Embryonic facial prominence (tissue), 1 donor: Measurements from ENCODE around the gene TBX21.
"Not testable (repeated sequence)": the region's sequence is repeated elsewhere in the genome, so short reads cannot be mapped to it uniquely, and the experiment has no call there.

Experiments used
- DNase-seq: peaks from one replicate; pipeline ENCODE4 v3.0.0-alpha.2; 2016; ENCODE audit errors: extremely low spot score

The TBX21 gene

DNA sequence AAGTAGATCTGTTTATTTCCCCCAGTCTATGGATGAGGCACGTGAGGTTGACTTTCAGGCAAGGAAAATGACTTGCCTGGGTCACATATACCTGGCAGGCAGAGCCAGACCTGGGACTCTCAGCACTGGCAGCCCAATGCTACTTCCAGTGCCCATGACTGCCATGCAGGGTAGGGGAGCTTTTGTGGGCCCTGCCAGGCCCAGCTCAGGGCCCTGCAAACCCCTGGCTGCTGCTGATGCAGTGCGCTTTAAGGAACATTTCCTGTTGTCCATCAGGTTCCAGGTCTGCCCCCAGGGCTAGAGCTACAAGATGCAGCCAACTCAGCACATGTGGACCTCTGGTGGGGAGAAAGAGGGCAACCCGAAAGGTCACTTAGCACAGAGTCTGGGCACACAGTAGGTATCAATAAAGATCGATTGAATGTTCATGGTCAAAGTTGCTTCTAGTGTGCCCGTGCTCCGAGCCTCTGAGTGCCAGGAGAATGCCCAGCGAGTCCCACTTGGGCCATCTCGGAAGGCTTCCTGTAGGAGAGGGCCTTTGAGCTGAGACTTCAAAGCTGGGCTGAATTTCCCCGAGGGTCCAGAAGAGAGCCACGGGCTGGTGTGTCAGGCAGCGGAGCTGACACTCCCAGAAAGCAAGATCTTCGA, 513 bp upstream of the TBX21 start:
- no peak for DNase-seq

DNA sequence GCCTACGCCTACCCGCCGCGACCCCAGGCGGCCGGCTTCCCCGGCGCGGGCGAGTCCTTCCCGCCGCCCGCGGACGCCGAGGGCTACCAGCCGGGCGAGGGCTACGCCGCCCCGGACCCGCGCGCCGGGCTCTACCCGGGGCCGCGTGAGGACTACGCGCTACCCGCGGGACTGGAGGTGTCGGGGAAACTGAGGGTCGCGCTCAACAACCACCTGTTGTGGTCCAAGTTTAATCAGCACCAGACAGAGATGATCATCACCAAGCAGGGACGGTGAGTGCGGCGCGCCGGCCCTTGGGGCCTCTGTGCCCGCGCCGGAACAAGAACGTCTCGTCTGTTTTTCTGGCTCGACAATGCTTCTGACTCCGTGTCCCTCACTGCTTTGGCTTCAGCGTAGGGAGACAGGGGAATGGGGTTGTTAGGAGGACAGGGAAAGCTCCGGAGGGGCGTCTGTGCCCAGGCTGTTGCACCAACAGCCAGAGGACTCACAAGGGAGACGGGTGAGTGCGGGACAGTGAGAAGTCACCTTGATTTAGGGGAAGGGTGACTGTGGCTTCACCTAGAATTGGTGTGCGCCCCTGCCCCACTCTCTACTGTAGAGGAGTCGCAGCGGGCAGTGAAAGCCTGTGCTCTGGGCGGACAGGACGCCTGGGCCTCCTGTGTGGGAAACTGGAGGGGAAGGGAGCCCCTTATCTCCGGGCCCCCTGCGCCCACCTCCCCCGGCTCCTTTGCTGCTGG, 806 bp downstream of the TBX21 start:
- DNase-seq, result no peak

DNA sequence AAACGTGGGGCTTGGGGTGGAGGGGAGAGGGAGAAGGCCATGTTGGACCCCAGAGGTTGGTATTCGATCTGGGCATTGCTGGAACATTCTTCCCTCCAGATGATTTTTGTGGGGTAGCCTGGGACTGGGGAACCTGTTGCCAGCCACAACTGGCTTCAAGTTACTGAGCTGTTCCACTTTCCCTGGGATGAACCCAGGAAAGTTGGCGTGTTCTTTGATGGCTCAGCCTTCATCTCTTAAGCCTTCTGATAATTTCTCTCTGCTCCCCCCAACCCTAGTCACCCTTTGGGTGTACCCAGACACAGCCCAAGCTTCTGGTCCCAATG, 2.1 kb downstream of the TBX21 start:
- DNase-seq, result no peak

DNA sequence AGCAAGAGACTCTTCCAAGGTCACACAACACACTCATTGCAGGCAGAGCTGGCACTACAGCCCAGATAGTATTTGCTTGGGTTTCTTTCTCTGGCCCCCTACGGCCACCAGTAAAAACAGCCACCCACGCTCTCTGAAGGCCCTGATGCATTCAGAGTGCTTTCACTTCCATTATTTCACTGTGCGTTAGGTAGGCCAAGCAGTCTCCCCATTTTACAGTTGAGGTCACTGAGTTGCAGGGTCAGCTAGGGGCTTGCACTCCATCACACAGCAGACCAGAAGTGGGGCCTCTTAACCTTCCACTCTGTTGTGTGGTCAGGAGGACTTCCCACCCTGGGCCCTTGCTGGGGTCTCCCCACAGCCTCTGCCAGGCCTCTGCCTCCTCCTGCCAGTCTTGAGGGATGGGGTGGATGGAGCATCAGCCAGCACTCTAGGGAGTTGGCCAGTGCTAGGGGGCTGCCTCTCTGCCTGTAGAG, 2.5 kb downstream of the TBX21 start:
- DNase-seq, result no peak

DNA sequence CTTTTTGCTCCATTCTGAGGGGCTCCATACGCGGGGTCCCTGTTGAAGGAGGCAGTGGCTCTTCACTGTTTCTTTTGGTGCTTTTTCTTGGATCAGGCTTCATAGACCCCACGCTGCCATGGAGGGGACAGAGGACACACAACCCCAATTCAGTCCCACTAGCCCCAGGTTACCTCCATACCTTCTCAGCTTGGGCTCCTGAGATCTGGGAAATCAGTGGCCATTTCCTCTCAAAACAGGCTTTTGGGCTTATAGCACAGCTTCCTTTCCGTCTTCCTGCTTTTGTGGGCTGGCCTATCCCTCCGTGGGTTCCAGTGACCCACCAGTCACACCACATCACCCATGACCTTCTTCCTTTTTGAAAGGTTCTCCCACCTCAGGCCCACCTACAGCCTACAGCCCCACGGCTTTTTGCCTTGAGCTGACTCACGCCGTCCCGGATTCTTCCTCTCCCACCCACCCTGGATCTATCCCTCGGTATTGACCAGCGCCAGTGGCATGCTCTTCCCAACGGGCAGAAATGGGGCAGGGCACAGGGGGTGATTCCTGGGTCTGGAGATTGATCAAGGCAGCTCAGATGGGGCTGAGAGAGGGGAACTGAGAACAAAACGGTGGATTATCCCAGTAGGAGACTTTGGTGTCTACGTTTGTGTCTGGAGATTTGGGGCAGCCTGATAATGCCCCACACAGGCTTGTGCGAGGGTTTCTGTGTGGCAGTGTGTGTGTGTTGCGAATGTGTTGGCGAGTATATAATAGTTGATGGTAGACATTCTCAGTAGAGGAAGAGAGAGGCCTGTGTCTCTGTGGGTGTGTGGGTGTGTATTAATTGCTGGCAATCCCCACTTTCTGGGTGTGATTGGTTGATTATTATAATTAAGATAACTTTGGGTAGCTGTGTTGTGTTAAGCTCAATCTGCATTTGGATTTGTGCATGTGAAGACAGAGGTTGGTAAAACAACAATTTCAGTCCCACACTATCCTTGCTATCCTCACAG, 3.8 kb downstream of the TBX21 start:
- DNase-seq, result no peak

DNA sequence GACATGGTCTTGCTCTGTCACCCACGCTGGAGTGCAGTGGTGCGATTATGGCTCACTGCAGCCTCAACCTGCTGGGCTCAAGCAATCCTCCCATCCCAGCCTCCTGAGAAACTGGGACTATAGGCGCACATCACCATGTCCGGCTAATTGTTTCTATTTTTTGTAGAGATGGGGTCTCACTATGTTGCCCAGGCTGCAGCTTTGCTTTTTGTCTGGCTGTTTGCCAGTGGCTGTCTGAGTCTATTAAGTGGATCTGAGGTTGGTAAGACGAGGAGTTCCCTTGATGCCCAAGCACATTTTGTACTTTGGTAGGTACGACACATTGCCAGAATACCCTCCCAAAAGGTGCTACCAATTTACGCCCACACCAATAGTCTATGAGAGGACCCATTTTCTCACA, 5.1 kb downstream of the TBX21 start:
- no peak for DNase-seq

DNA sequence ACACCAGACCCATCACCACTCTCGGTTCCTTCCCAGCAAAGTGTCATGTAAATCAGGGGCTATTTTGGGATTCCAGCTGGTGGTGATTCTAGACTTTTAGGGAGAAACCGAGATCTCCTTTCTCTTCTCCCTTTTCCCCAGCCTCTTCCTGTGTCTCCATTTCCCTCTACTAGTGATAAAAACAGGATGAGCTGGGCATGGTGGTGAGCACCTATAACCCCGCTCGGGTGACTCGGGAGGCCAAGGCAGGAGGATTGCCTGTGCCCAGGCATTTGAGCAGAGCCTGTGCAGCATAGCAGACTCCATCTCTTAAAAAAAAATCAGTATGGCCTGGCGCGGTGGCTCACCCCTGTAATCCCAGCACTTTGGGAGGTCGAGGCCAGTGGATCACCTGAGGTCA, 6.1 kb downstream of the TBX21 start:
- DNase-seq, result no peak

DNA sequence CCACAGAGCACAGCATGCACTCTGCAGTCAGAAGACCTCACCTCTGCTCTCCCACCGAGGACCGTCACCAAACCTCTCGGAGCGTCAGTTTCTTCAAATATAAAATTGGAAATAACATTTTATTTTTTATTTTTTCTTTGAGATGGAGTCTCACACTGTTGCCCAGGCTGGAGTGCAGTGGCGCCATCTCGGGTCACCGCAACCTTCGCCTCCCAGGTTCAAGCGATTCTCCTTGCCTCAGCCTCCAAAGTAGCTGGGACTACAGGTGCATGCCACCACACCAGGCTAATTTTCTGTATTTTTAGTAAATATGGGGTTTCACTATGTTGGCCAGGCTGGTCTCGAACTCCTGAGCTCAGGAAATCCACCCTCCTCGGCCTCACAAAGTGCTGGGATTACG, 6.9 kb downstream of the TBX21 start:
- DNase-seq, result not testable (repeated sequence)

DNA sequence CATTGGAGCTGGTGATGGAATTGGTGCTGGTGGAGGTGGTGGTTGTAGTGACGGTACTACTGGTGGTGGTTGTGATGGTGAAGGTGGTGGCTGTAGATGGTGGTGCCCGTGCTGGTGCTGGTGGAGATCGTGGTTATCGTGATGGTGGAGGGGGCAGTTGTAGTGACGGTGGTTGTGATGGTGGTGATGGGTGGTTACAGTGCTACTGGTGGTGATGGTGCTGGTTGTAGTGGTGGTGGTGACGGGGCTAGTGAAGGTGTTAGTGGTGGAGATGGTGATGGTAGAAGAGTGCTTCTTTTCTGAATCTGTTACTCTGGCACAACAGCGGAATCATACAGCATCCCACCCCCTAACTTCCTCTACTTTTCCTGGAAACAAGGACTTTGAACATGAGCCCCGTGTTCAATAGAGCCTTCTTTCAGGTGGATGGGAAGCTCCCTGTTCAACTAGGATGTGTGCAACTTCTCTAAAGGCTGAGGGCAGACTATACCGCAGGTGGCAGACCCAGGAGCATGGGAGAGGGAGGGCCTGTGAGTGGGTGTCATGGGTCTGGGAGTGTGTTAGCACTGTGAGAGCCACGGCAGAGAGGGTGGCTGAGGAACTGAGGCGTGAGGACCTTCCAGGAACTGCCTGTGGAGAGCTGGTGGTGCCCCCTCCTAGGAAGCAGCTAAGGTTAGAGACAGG, 8.2 kb downstream of the TBX21 start:
- DNase-seq, result no peak

DNA sequence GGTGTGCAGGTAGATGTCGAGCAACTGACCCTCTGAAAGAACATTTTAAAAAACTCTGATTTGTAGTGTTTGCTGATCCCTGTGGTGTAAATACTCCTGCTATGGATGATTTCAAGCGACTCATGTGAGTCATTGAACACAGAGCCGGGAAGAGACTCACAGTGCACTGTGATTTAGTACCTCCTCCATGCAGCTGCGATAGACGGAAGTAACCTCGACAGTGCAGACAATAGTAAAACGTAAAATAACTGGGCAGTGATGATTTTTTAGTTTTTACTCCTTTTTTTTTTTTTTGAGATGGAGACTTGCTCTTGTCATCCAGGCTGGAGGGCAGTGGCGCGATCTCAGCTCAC, 8.7 kb downstream of the TBX21 start:
- DNase-seq, result no peak

DNA sequence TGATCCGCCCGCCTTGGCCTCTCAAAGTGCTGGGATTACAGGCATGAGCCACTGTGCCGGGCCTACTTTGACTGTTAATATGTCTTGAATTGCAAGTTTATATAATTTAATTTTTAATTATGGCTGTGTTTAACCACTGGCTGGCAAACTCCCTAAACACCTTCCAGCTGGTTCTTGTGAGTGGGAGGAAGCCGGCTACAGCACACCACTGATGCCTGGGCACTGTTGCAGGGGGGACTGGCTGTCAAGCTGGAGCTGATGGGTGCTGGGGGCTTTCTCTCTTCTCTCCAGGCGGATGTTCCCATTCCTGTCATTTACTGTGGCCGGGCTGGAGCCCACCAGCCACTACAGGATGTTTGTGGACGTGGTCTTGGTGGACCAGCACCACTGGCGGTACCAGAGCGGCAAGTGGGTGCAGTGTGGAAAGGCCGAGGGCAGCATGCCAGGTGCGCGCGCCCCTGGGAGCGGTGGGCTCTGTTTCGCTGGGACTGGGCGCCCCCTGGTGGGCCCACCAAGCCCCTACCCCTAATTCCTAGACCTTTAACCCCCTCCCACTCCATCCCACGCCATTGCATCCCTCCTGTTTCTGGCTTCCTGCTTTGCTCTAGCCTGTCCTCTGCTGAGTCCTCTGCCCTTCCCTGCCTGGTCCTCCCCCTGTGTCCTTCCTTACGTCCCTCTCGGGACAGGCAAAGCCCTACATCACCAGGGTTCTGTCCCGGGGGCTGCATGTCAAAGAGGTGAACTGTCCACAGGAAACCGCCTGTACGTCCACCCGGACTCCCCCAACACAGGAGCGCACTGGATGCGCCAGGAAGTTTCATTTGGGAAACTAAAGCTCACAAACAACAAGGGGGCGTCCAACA, 9.5 kb downstream of the TBX21 start:
- DNase-seq, result no peak

DNA sequence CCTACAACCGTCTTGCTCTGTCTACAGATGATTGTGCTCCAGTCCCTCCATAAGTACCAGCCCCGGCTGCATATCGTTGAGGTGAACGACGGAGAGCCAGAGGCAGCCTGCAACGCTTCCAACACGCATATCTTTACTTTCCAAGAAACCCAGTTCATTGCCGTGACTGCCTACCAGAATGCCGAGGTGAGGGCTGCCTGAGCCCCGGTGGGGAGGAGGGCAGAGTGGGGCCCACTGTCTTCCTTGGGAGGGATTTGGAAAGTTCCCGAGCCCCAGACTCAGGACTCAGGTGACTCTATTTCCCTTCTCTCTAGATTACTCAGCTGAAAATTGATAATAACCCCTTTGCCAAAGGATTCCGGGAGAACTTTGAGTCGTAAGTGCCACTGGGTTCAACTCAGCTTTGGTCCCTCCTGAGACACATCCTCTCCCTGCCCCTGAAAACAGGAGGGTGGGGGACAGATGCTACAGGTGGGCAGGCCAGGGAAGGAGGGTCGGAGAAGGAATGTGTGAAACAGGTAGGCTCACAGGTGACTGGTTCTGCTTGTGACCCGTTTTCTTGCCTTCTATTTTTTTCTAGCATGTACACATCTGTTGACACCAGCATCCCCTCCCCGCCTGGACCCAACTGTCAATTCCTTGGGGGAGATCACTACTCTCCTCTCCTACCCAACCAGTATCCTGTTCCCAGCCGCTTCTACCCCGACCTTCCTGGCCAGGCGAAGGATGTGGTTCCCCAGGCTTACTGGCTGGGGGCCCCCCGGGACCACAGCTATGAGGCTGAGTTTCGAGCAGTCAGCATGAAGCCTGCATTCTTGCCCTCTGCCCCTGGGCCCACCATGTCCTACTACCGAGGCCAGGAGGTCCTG, 11.4 kb downstream of the TBX21 start:
- DNase-seq, result no peak

DNA sequence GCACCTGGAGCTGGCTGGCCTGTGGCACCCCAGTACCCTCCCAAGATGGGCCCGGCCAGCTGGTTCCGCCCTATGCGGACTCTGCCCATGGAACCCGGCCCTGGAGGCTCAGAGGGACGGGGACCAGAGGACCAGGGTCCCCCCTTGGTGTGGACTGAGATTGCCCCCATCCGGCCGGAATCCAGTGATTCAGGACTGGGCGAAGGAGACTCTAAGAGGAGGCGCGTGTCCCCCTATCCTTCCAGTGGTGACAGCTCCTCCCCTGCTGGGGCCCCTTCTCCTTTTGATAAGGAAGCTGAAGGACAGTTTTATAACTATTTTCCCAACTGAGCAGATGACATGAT, 12.0 kb downstream of the TBX21 start:
- DNase-seq, result no peak

DNA sequence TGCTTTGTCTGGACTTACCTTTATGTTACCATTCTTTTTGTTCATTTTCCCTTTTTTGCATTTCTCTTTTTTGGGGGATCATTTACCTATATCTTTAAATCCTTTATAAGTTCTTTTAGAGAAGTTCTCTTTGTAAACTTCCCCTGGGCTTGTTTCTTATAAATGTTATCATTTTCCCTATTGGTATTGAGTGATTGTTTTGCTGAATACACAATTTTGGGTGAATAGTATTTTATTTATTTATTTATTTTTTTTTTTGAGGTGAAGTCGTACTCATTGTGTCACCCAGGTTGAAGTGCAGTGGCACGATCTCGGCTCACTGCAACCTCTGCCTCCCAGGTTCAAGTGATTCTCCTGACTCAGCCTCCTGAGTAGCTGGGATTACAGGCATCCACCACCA, 18.4 kb downstream of the TBX21 start:
- DNase-seq, result no peak

DNA sequence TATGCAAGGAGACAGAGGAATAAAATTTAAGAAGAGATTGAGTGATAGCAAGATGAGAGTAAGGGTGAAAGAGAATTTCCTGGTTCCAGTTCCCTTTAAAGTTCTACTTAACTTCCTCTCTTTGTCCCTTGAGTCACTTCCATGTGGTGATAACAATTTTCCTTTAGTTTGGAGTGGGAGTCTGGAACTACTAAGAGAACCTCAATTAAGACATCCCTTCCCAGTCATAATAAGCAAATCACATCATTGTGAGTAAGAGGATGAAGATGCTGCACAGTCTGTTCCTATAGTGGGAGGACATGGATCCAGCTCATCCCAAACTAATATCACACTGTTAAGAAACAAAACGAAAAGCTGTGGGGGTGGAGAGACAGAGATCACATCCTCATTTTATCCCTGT, 24.4 kb downstream of the TBX21 start:
- DNase-seq, result no peak

DNA sequence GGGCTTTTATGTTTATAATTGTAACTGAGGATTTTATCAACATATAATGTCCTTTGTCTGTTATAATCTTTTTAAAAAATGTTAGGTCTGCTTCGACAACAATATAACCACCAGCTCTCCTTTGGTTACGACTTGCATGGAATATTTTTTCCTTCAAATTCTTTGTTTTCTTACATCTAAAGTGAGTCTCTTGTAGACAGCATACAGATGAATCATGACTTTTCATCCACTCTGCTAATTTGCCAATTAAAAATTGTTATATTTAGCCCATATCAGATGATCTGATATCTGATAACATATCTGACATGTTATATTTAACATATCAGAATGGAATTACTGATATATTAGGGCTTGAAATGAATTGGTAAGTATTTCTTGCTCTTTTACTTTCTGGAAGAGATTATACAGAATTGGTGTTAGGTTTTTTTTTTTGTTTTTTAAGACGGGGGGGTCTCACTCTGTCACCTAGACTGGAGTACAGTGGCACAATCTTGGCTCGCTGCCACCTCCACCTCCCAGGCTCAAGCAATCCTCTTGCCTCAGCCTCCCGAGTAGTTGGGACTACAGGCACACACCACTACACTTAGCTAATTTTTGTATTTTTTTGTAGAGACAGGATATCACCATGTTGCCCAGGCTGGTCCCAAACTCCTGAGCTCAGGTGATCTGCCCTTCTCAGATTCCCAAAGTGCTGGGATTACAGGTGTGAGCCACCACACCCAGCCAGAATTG, 27.5 kb downstream of the TBX21 start:
- no peak for DNase-seq

DNA sequence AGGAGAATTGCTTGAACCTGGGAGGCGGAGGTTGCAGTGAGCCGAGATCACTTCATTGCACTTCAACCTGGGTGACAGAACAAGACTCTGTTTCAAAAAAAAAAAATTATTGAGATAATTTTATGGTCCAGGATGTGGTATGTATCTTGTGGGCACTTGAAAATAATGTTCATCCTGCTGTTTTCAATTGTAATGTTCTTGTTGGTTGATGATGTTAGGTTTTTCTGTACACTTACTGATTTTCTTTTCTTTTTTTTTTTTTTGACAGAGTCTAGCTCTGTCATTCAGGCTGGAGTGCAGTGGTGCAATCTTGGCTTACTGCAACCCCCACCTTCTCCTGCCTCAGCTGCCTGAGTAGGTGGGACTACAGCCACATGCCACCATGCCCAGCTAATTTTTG, 29.7 kb downstream of the TBX21 start:
- no peak for DNase-seq

DNA sequence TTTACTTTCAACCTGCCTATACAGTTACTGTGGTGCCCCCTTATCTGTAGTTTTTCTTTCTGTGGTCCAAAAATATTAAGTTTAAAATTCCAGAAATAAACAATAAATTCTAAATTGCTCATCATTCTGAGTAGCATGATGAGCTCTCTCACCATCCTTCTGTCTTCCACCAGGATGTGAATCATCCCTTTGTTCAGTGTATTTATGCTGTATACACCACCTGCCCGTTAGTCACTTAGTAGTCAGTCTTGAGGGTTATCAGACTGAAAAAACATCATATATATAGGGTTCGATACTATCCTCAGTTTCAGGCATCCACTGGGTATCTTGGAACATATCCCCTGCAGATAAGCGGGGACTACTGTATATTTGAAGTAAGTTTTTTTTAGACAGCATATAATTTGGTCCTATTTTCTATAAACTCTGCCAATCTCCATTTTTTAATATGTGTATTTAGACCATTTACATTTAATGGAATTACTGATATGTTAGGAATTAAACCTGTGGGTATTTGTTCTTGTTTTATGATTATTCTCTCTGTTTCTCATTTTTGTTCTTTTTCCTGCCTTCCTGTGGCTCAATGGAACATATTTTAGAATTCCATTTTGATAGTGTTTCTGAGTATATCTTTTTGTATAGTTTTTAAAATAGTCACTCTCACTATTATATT, 31.0 kb downstream of the TBX21 start:
- no peak for DNase-seq

DNA sequence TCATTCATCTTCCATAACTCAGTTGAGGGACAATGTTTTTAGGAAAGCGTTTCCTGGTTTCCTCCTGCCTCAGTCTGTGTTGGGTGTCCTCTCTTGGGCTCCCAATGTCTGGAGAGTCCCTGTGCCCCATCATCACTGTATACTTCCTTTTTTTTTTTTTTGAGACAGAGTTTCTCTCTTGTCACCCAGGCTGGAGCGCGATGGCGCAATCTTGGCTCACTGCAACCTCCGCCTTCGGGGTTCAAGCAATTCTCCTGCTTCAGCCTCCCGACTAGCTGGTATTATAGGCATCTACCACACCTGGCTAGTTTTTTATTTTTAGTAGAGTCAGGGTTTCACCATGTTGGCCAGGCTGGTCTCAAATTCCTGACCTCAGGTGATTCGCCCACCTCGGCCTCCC, 40.6 kb downstream of the TBX21 start:
- not testable (repeated sequence) for DNase-seq
